Measurements from ENCODE around the gene HAO2. TPM values are rescaled to one million over a fixed set of nuclear protein-coding genes. Genes with fewer than 3 reads are reported as not detected.

Gene HAO2
- total RNA-seq, 1 donor from 2014 or later = not detected

GRCh38 chr1:119385650-119386049 is 17.1 kb downstream of the HAO2 start:
- H3K4me3 ChIP-seq (ENCODE audit: low read depth, low read length) = no peak overlapping the region
- DNase-seq (ENCODE audit: low read depth) = no peak
- TF ChIP-seq, protein P1, sequence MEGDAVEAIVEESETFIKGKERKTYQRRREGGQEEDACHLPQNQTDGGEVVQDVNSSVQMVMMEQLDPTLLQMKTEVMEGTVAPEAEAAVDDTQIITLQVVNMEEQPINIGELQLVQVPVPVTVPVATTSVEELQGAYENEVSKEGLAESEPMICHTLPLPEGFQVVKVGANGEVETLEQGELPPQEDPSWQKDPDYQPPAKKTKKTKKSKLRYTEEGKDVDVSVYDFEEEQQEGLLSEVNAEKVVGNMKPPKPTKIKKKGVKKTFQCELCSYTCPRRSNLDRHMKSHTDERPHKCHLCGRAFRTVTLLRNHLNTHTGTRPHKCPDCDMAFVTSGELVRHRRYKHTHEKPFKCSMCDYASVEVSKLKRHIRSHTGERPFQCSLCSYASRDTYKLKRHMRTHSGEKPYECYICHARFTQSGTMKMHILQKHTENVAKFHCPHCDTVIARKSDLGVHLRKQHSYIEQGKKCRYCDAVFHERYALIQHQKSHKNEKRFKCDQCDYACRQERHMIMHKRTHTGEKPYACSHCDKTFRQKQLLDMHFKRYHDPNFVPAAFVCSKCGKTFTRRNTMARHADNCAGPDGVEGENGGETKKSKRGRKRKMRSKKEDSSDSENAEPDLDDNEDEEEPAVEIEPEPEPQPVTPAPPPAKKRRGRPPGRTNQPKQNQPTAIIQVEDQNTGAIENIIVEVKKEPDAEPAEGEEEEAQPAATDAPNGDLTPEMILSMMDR (conservative IDR thresholded peaks at IDR 0.05; ENCODE audit: low read depth, low read length) = no peak

DNA sequence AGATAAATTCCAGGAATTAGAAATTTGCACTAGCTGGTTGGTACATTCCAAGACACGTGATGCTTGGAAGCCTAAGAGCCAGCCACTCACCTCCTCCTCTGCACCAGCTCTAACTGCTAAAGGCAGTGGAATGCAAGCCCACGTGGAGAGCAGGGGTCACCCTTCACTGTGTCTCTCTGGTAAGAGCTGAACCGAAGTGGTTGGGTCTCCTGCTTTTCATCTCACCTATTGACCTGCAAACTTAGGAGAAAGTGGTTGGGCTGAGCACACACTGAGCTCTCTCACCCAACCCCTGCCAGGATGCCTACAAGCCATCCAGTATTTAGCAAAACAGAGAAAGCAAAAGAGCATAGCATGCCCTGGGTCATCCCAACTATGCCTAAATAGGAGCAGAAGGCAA is 19.3 kb downstream of the HAO2 start:
- no peak overlapping the region for H3K4me3 ChIP-seq (ENCODE audit: low read depth, low read length)
- TF ChIP-seq, protein P1 (conservative IDR thresholded peaks at IDR 0.05; ENCODE audit: low read depth, low read length) = no peak
- no peak for DNase-seq (ENCODE audit: low read depth)

- no peak for DNase-seq (ENCODE audit: low read depth)
- no peak overlapping the region for H3K4me3 ChIP-seq (ENCODE audit: low read depth, low read length)
- TF ChIP-seq, protein P1 (conservative IDR thresholded peaks at IDR 0.05; ENCODE audit: low read depth, low read length) = no peak
Measured at GRCh38 chr1:119388450-119388849, 19.9 kb downstream of the HAO2 start.

- no peak for DNase-seq (ENCODE audit: low read depth)
- H3K4me3 ChIP-seq (ENCODE audit: low read depth, low read length) = no peak overlapping the region
- TF ChIP-seq, protein P1 (conservative IDR thresholded peaks at IDR 0.05; ENCODE audit: low read depth, low read length) = no peak
Measured at GRCh38 chr1:119390526-119390925, 21.9 kb downstream of the HAO2 start.

DNA sequence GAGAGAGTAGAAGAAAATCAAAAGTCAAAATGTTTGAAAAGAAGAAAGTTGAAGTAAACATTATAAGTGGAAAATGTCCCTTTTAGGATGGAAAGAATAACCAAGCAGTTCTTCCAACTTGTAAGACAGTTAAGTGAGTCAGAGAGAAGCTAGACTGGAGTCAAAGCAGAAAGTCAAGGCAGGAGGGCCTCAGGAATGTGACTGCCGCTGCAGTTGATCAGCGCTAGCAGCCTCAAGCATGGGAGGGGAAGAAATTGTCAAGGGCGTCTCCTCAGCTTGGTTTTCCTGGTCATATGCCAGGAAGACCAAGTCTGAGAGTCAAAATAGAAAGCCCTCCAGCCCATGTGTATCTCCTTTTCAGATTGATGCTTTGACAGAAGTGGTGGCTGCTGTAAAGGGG is 23.2 kb downstream of the HAO2 start:
- TF ChIP-seq, protein P1 (conservative IDR thresholded peaks at IDR 0.05; ENCODE audit: low read depth, low read length) = no peak
- no peak for DNase-seq (ENCODE audit: low read depth)
- no peak overlapping the region for H3K4me3 ChIP-seq (ENCODE audit: low read depth, low read length)

DNA sequence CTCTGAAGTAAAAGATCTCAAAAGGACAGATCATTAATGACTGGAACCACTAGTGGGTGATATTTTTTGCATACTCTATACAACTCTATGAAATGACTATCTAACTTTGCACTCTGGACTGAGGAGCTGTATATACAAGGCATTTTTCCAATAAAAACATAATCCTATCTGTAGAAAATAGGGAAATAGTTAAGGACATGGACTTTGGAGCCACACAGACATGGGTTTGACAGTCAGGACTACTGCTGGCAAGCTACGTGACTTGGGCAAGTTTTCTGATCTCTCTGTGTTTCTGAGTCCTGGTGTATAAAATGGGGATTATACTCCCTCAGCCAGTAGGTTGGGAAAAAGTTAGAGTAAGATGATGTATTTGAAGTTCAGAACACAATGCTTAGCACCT is 25.5 kb downstream of the HAO2 start:
- no peak for DNase-seq (ENCODE audit: low read depth)
- TF ChIP-seq, protein P1 (conservative IDR thresholded peaks at IDR 0.05; ENCODE audit: low read depth, low read length) = no peak

DNA sequence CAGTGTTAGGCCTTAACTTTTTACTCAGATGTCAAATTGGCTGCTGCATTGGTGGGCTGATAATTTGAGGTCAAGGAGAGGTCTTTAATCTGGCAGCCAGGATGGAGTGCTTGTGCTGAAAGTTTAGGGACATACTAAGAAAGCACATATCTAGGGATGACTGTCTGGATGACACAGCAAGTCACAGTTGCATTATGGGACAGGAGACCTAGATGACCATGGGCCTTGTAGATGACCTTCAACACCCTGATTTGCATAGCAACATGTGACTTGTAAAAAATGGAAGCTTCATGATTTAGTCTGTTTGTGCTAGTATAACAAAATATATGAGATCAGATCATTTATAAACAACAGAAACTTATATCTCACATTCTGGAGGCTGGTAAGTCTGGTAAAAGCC is 28.4 kb downstream of the HAO2 start:
- H3K4me3 ChIP-seq (ENCODE audit: low read depth, low read length) = no peak overlapping the region
- TF ChIP-seq, protein P1 (conservative IDR thresholded peaks at IDR 0.05; ENCODE audit: low read depth, low read length) = no peak
- no peak for DNase-seq (ENCODE audit: low read depth)

More for the DNA sequence above, 25.5 kb downstream of the HAO2 start:
- H3K4me3 ChIP-seq (ENCODE audit: low read depth, low read length) = no peak overlapping the region

Data from epithelial cell of proximal tubule (primary cell).